K562 (cell line): ENCODE measurements around the gene SPOUT1. TPM values are rescaled to one million over a fixed set of nuclear protein-coding genes. Genes with fewer than 3 reads are reported as not detected.

Source experiments
- ATAC-seq: fragments of 200-7000 bp; cut with Tn5 transposase; 3 replicates; pipeline ENCODE4 v1.9.1; 2020; ENCODE audit warnings: moderate library complexity
- BruUV-seq: library from RNA; stranded (reverse); fragments of 400-500 nt; replicated peaks from 2 replicates; lab custom pipeline; 2021; lab: Mats Ljungman, UMichigan
- CTCF ChIA-PET: fragments of 300-600 bp; formaldehyde crosslinking; extraction: SDS; loops from one replicate; lab custom pipeline; 2021; ENCODE audit warnings: low intra/inter-chr PET ratio; lab: Yijun Ruan, JAX
- POLR2A ChIA-PET: fragments of 300-600, 350-650 bp; sonication (Branson Sonifier 250); formaldehyde crosslinking; extraction: SDS; loops from one replicate; lab custom pipeline; 2021; ENCODE audit warnings: antibody characterized with exemption, inconsistent platforms; lab: Yijun Ruan, JAX
- DNase-seq, 4 experiments: peaks; one replicate each; pipeline versions ENCODE4 v3.0.0 to v3.0.0-alpha.2; 2011 to 2018; ENCODE audit warnings: low spot score in 3 of 4, mixed read lengths in 3 of 4; ENCODE audit errors: extremely low read depth in 1 of 4
- FAIRE-seq: peaks from 2 replicates; lab custom pipeline; 2011; peaks lifted over from hg19 to GRCh38; lab: Jason Lieb, UNC
- H2AFZ ChIP-seq: 2 replicates; pipeline ENCODE4 v1.6.0; 2011; ENCODE audit warnings: low read depth, low read length, control low read depth, inconsistent platforms
- H3K27ac ChIP-seq: fragments of 200-600 bp; 3 replicates; pipeline ENCODE4 v1.8.0; 2011; ENCODE audit warnings: low read depth, mild to moderate bottlenecking, control low read depth, inconsistent platforms, low read length, moderate library complexity, mixed read lengths; ENCODE audit errors: extremely low read depth
- H3K27me3 ChIP-seq, 2 experiments: fragments of 300-600 bp in 1 of 2; 2 replicates in 1 of 2; 3 replicates in 1 of 2; pipeline versions ENCODE4 v1.6.0 to v1.8.0; 2011; ENCODE audit warnings: inconsistent platforms in 2 of 2, low read length in 2 of 2, mild to moderate bottlenecking in 1 of 2, mixed read lengths in 1 of 2, moderate library complexity in 1 of 2; ENCODE audit not compliant: control insufficient read depth in 2 of 2, insufficient read depth in 2 of 2
- H3K36me3 ChIP-seq: fragments of 300-600 bp; 3 replicates; pipeline ENCODE4 v1.8.0; 2011; ENCODE audit warnings: mild to moderate bottlenecking, low read length, inconsistent platforms; ENCODE audit not compliant: control insufficient read depth, insufficient read depth
- H3K4me1 ChIP-seq, 2 experiments: fragments of 200-600 bp in 1 of 2; replicated peaks in 1 of 2; 2 replicates in 1 of 2; 3 replicates in 1 of 2; pipeline versions ENCODE4 v1.5.1 to v1.8.0; 2011; ENCODE audit warnings: inconsistent platforms in 2 of 2, low read length in 2 of 2, mild to moderate bottlenecking in 1 of 2, mixed read lengths in 1 of 2, moderate library complexity in 1 of 2; ENCODE audit not compliant: control insufficient read depth in 2 of 2, insufficient read depth in 2 of 2
- H3K4me2 ChIP-seq: 2 replicates; pipeline ENCODE4 v1.6.1; 2011; ENCODE audit warnings: low read length, control low read depth, inconsistent platforms, mixed read lengths; ENCODE audit not compliant: insufficient read depth
- H3K4me3 ChIP-seq: fragments of 200-600 bp; sonication (generic), shearing (Covaris generic); 2 replicates; pipeline ENCODE4 v1.5.1; 2016; ENCODE audit warnings: control low read depth, inconsistent platforms
- H3K79me2 ChIP-seq: fragments of 200-600 bp; 3 replicates; pipeline ENCODE4 v1.8.0; 2011; ENCODE audit warnings: low read length, inconsistent platforms; ENCODE audit not compliant: control insufficient read depth, insufficient read depth
- H3K9ac ChIP-seq, 2 experiments: 2 replicates each; pipeline versions ENCODE4 v1.6.0 to v1.6.1; 2011; ENCODE audit warnings: low read depth in 2 of 2, low read length in 2 of 2, control low read depth in 1 of 2, inconsistent platforms in 1 of 2, mild to moderate bottlenecking in 1 of 2, mixed read lengths in 1 of 2; ENCODE audit not compliant: insufficient read depth in 1 of 2
- H3K9me1 ChIP-seq: one replicate; pipeline ENCODE4 v1.6.0; 2011; ENCODE audit warnings: inconsistent platforms, mild to moderate bottlenecking, low read length, moderate library complexity; ENCODE audit not compliant: control insufficient read depth, insufficient read depth
- H3K9me3 ChIP-seq: replicated peaks from 2 replicates; pipeline ENCODE4 v1.5.1; 2011; ENCODE audit warnings: low read depth, low read length, inconsistent platforms; ENCODE audit not compliant: control insufficient read depth, insufficient read depth
- H4K20me1 ChIP-seq: replicated peaks from 2 replicates; pipeline ENCODE4 v1.6.1; 2011; ENCODE audit warnings: low read length, inconsistent platforms, mixed read lengths; ENCODE audit not compliant: control insufficient read depth, insufficient read depth
- BCL6 ChIP-seq: fragments of 250-450 bp; sonication (Bioruptor Pico); IDR thresholded peaks from 2 replicates; pipeline ENCODE4 v1.4.0; 2020
- CBFB ChIP-seq: sonication (generic); formaldehyde crosslinking; IDR thresholded peaks from 2 replicates; pipeline ENCODE4 v1.4.0; 2020; ENCODE audit warnings: mild to moderate bottlenecking, missing genetic modification reagents
- CHCHD3 ChIP-seq: fragments of 250-450 bp; sonication (Bioruptor Pico); IDR thresholded peaks from 2 replicates; pipeline ENCODE4 v2.1.2; 2022; ENCODE audit warnings: mild to moderate bottlenecking
- CREBBP ChIP-seq: IDR thresholded peaks from one replicate; pipeline ENCODE4 v1.6.1; 2012; ENCODE audit warnings: low read depth, mild to moderate bottlenecking, control low read depth, inconsistent platforms, low read length
- DIDO1 ChIP-seq: fragments of 450-650 bp; IDR thresholded peaks from 2 replicates; pipeline ENCODE4 v1.6.1; 2016; ENCODE audit warnings: low read depth, missing biosample characterization, missing genetic modification characterization
- E2F3 ChIP-seq: fragments of 250-450 bp; sonication (Bioruptor Pico); IDR thresholded peaks from 2 replicates; pipeline ENCODE4 v1.4.0; 2020; ENCODE audit warnings: mild to moderate bottlenecking
- KDM4B ChIP-seq, 2 experiments: fragments of 450-650 bp in 1 of 2; sonication (generic) in 1 of 2; IDR thresholded peaks; 2 replicates each; pipeline ENCODE4 v1.6.1; 2016 to 2017; ENCODE audit warnings: borderline replicate concordance in 2 of 2, antibody characterized with exemption in 1 of 2, low read depth in 1 of 2, mild to moderate bottlenecking in 1 of 2
- LEF1 ChIP-seq: fragments of 450-650 bp; IDR thresholded peaks from 2 replicates; pipeline ENCODE4 v1.6.1; 2016; ENCODE audit warnings: mild to moderate bottlenecking
- MAFK ChIP-seq: IDR thresholded peaks from 2 replicates; pipeline ENCODE4 v1.6.1; 2011; ENCODE audit warnings: low read length, improper control_type of control experiment
- POLR2G ChIP-seq: fragments of 200-400 bp; formaldehyde crosslinking; IDR thresholded peaks from 2 replicates; pipeline ENCODE4 v1.6.1; 2017; ENCODE audit warnings: low read depth, mild to moderate bottlenecking, antibody characterized with exemption, low read length, moderate library complexity
- SETDB1 ChIP-seq: IDR thresholded peaks from one replicate; pipeline ENCODE4 v1.6.1; 2012; ENCODE audit warnings: low read length, control low read depth, inconsistent platforms
- YBX1 ChIP-seq: fragments of 450-650 bp; IDR thresholded peaks from 2 replicates; pipeline ENCODE4 v1.7.1; 2016; ENCODE audit warnings: mild to moderate bottlenecking
- ZC3H11A ChIP-seq: IDR thresholded peaks from 2 replicates; pipeline ENCODE4 v1.6.1; 2012; ENCODE audit warnings: low read depth, low read length, improper control_type of control experiment
- ZNF121 ChIP-seq: sonication (generic); formaldehyde crosslinking; conservative IDR thresholded peaks from 2 replicates; pipeline ENCODE4 v1.8.0; 2022; ENCODE audit warnings: missing genetic modification reagents
- WGBS: fragments of 100-300 bp; shearing (Covaris generic); methylation state at CpG from one replicate; pipeline ENCODE4 v1.1.6; 2016; ENCODE audit warnings: low coverage, mixed read lengths; ENCODE audit not compliant: insufficient coverage; ENCODE audit errors: missing lambda C conversion rate; 5-methylcytosine and 5-hydroxymethylcytosine counted together
- in situ Hi-C: fragments of 300-500 bp; cut with MboI; formaldehyde crosslinking; loops from 4 replicates; pipeline ENCODE4 v1.15.0; 2018; ENCODE audit warnings: inconsistent platforms, mixed read lengths
- intact Hi-C: fragments of 100-400 bp; cut with micrococcal nuclease; formaldehyde crosslinking; loops from 2 replicates; pipeline ENCODE4 v1.14.2; 2022
- polyA plus RNA-seq, 8 experiments: library from polyadenylated mRNA; depleted of rRNA in 4 of 8; stranded (reverse) in 5 of 8; unstranded in 3 of 8; fragments of >200 nt; fragmentation: Nextera tagmentation in 2 of 8; fragmentation: Illumina TruSeq in 1 of 8; extraction: Ambion mirVana in 2 of 8; extraction: Trizol in 1 of 8; gene quantifications; 2 replicates each; pipeline versions ENCODE4 v1.2.1 to v1.2.3, GENCODE V29; 2011 to 2014; ENCODE audit warnings: inconsistent platforms in 1 of 8, missing spikeins in 1 of 8
- total RNA-seq, 7 experiments: library from RNA; depleted of rRNA in 6 of 7; stranded (reverse); fragments of >200 nt in 6 of 7; fragmentation: Illumina TruSeq in 2 of 7; extraction: Trizol in 2 of 7; gene quantifications; 2 replicates each; pipeline versions ENCODE4 v1.2.1 to v1.2.3, GENCODE V29; 2011 to 2021; ENCODE audit warnings: low replicate concordance in 1 of 7
- TF ChIP-seq, protein P1 (sequence below), 2 experiments: IDR thresholded peaks in 1 of 2; conservative IDR thresholded peaks in 1 of 2; 2 replicates each; pipeline ENCODE4 v1.6.1; 2016; ENCODE audit warnings: low read depth in 2 of 2, mild to moderate bottlenecking in 1 of 2, missing compliant biosample characterization in 1 of 2, missing genetic modification characterization in 1 of 2, moderate library complexity in 1 of 2

Gene SPOUT1
- total and polyA plus RNA-seq, 9 of the 15 experiments (the other 6 are each of a cell fraction or from before 2014, with no cell fraction given) = 10.6 to 121 (median 37.4) TPM

DNA sequence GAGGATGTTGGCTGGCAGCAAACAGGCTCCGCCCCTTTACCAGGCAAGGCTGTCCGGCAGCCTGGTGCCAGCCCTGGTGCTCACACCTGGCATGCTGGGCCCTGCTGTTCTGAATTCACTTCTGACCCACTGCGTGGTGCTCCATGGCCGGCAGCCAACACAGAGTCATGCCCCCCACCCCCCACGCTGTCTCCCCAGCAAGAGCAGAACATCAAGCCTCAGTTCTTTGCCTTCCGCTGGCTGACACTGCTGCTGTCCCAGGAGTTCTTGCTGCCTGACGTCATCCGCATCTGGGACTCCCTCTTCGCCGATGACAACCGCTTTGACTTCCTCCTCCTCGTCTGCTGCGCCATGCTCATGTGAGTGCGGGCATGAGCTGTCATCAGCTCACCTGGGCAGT, 23.9 kb downstream of the SPOUT1 start:
- TF ChIP-seq POLR2G (0 out of 2 replicates have a peak, but pooled peaks have one; percentile 30), CHCHD3 (CRISPR knock-in tag) (no peak)
- TF ChIP-seq, all 486 proteins: peak for 1
- peak overlapping the region in 1 of 2 experiments; percentile 71; a peak in 2 of 4 replicates for H3K9ac ChIP-seq
- no peaks in the 10 kb centered on the region for H3K9me3 ChIP-seq
- H3K36me3 ChIP-seq = peaks cover 72% of the 10 kb centered on the region
- no TSS peak for BruUV-seq
- H4K20me1 ChIP-seq = no peaks in the 10 kb centered on the region
- in situ Hi-C loops (no loop called here), intact Hi-C loops (no loop called here)
- H3K4me2 ChIP-seq = no peak overlapping the region
- FAIRE-seq = no peak
- no peak overlapping the region for H3K4me3 ChIP-seq
- DNase-seq = no peak
- no peaks in the 10 kb centered on the region for H3K27me3 ChIP-seq
- ChIA-PET POLR2A (interaction anchor here (0.6 to 2.4 kb wide), 5 partner anchors 10 to 365 kb away, joined by 3 to 9 read pairs (median 4); partner anchors contain the start of gene ENDOG), CTCF (no interaction called here)
- no peaks in the 10 kb centered on the region for H3K9me1 ChIP-seq
- H3K4me1 ChIP-seq = peaks cover 0 to 3% of the 10 kb centered on the region in 2 experiments; a peak in 3 of 5 replicates
- no peaks in the 10 kb centered on the region for H3K79me2 ChIP-seq
- no peak overlapping the region for H3K27ac ChIP-seq
- WGBS = 93% methylated on average over 14 of the region's 14 CpGs
- ATAC-seq = no peak
- H2AFZ ChIP-seq = no peak overlapping the region

GRCh38 chr9:128802482-128802881, 27.1 kb downstream of the SPOUT1 start:
- in situ Hi-C loops = no loop called here
- ChIA-PET CTCF (no interaction called here), POLR2A (interaction anchor here (0.6 kb wide), 1 partner anchor 37 kb away, joined by 3 read pairs; no protein-coding TSS in a partner anchor)
- Histone ChIP-seq H3K9me1 (no peaks in the 10 kb centered on the region), H3K9ac (no peak overlapping the region), H3K4me3 (no peak overlapping the region), H3K36me3 (peaks cover 78% of the 10 kb centered on the region), H3K4me2 (no peak overlapping the region), H3K9me3 (no peaks in the 10 kb centered on the region), H4K20me1 (no peaks in the 10 kb centered on the region), H3K4me1 (peaks cover 0 to 3% of the 10 kb centered on the region in 2 experiments; a peak in 2 of 5 replicates), H3K27ac (no peak overlapping the region), H3K79me2 (no peaks in the 10 kb centered on the region), H2AFZ (no peak overlapping the region), H3K27me3 (no peaks in the 10 kb centered on the region)
- DNase-seq = no peak
- intact Hi-C loops = no loop called here
- BruUV-seq = no TSS peak
- FAIRE-seq = no peak
- no peak for ATAC-seq
- WGBS = 90% methylated on average over 4 of the region's 4 CpGs
- TF ChIP-seq KDM4B (IDR thresholded peaks at IDR 0.05; ENCODE audit: borderline replicate concordance in 2 of 2, low read depth in 1 of 2) (no peak), ZC3H11A (no peak), ZNF121 (CRISPR knock-in tag) (no peak), MAFK (no peak), CBFB (CRISPR knock-in tag) (no peak), CREBBP (no peak), BCL6 (CRISPR knock-in tag) (no peak), E2F3 (CRISPR knock-in tag) (no peak), DIDO1 (tag) (no peak), YBX1 (no peak), SETDB1 (no peak), LEF1 (no peak)
- TF ChIP-seq, protein P1, sequence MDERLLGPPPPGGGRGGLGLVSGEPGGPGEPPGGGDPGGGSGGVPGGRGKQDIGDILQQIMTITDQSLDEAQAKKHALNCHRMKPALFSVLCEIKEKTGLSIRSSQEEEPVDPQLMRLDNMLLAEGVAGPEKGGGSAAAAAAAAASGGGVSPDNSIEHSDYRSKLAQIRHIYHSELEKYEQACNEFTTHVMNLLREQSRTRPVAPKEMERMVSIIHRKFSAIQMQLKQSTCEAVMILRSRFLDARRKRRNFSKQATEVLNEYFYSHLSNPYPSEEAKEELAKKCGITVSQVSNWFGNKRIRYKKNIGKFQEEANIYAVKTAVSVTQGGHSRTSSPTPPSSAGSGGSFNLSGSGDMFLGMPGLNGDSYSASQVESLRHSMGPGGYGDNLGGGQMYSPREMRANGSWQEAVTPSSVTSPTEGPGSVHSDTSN (CRISPR knock-in tag; IDR thresholded peaks at IDR 0.05; ENCODE audit: low read depth) = no peak
- TF ChIP-seq, protein P1 (tag; conservative IDR thresholded peaks at IDR 0.05; ENCODE audit: low read depth) = no peak
